A549 (cell line): Measurements from ENCODE around the gene SCAF8. TPM values are rescaled to one million over a fixed set of nuclear protein-coding genes. Genes with fewer than 3 reads are reported as not detected.

Experiments used
- ATAC-seq, 2 experiments: fragments of 200-7000 bp in 1 of 2; fragments of >200 bp in 1 of 2; cut with Nextera tagmentation in 1 of 2; cut with Tn5 transposase in 1 of 2; 3 replicates each; pipeline versions ENCODE4 v1.8.0 to v1.9.1; 2018 to 2020; ENCODE audit warnings: mild to moderate bottlenecking in 1 of 2, moderate library complexity in 1 of 2
- CTCF ChIA-PET: fragments of 300-600 bp; sonication (Branson Sonifier 250); formaldehyde crosslinking; extraction: SDS; loops from one replicate; lab custom pipeline; 2021; ENCODE audit warnings: antibody characterized with exemption, inconsistent platforms; lab: Yijun Ruan, JAX
- POLR2A ChIA-PET: fragments of 350-600 bp; formaldehyde crosslinking; extraction: SDS; loops from one replicate; lab custom pipeline; 2021; ENCODE audit warnings: antibody characterized with exemption, inconsistent platforms; lab: Yijun Ruan, JAX
- DNase-seq, 2 experiments: peaks; one replicate each; pipeline versions ENCODE4 v3.0.0 to v3.0.0-alpha.2; 2011 to 2016; ENCODE audit warnings: low read depth in 1 of 2, low spot score in 1 of 2
- FAIRE-seq: peaks from 2 replicates; lab custom pipeline; 2011; peaks lifted over from hg19 to GRCh38; lab: Jason Lieb, UNC
- H3K27ac ChIP-seq, 2 experiments: fragments of >200 bp; sonication (Bioruptor Twin); formaldehyde crosslinking; 3 replicates each; pipeline ENCODE4 v1.5.1; 2016 to 2017
- H3K4me1 ChIP-seq: fragments of >200 bp; sonication (Bioruptor Twin); formaldehyde crosslinking; 3 replicates; pipeline ENCODE4 v1.6.1; 2016
- H3K4me2 ChIP-seq: fragments of >200 bp; sonication (Bioruptor Twin); formaldehyde crosslinking; 3 replicates; pipeline ENCODE4 v1.6.1; 2016
- H3K4me3 ChIP-seq: fragments of >200 bp; sonication (Bioruptor Twin); formaldehyde crosslinking; 3 replicates; pipeline ENCODE4 v1.5.1; 2016
- H3K9me3 ChIP-seq: fragments of >200 bp; sonication (Bioruptor Twin); formaldehyde crosslinking; 3 replicates; pipeline ENCODE4 v1.6.1; 2016
- BCL3 ChIP-seq: fragments of >200 bp; sonication (Bioruptor Twin); formaldehyde crosslinking; IDR thresholded peaks from 3 replicates; pipeline ENCODE4 v1.6.1; 2016
- CBX2 ChIP-seq: fragments of 200-600 bp; sonication (generic); IDR thresholded peaks from 2 replicates; pipeline ENCODE4 v1.6.1; 2016; ENCODE audit warnings: low read depth, mild to moderate bottlenecking, borderline replicate concordance
- CBX8 ChIP-seq: fragments of 200-600 bp; sonication (generic); IDR thresholded peaks from 2 replicates; pipeline ENCODE4 v1.6.1; 2016
- EHF ChIP-seq: fragments of 250-450 bp; sonication (Bioruptor Pico); IDR thresholded peaks from 2 replicates; pipeline ENCODE4 v1.5.0; 2020; ENCODE audit warnings: mild to moderate bottlenecking
- EHMT2 ChIP-seq: fragments of 200-600 bp; sonication (generic); IDR thresholded peaks from 2 replicates; pipeline ENCODE4 v1.6.1; 2016; ENCODE audit warnings: antibody characterized with exemption, low read depth, mild to moderate bottlenecking, moderate library complexity
- ESRRA ChIP-seq: fragments of 150-350 bp; IDR thresholded peaks from 2 replicates; pipeline ENCODE4 v1.6.1; 2014; ENCODE audit warnings: mild to moderate bottlenecking, low read length, borderline replicate concordance
- FOSL2 ChIP-seq, 2 experiments: fragments of 450-650 bp in 1 of 2; fragments of >200 bp in 1 of 2; sonication (Bioruptor Twin) in 1 of 2; formaldehyde crosslinking; IDR thresholded peaks; 2 replicates each; pipeline versions ENCODE4 v1.5.0 to v1.6.1; 2016 to 2020; ENCODE audit warnings: mild to moderate bottlenecking in 1 of 2, moderate library complexity in 1 of 2
- GATA3 ChIP-seq: IDR thresholded peaks from 2 replicates; pipeline ENCODE4 v1.6.1; 2012; ENCODE audit warnings: borderline replicate concordance
- HDAC2 ChIP-seq: fragments of 200-600 bp; sonication (generic); IDR thresholded peaks from 2 replicates; pipeline ENCODE4 v1.6.1; 2016
- HEYL ChIP-seq: fragments of 250-450 bp; sonication (Bioruptor Pico); IDR thresholded peaks from 2 replicates; pipeline ENCODE4 v1.8.0; 2021; ENCODE audit warnings: mild to moderate bottlenecking, moderate library complexity
- HOXB5 ChIP-seq: fragments of 250-450 bp; sonication (Bioruptor Pico); IDR thresholded peaks from 2 replicates; pipeline ENCODE4 v1.5.0; 2020; ENCODE audit warnings: mild to moderate bottlenecking, moderate library complexity
- MAFK ChIP-seq: fragments of 450-650 bp; IDR thresholded peaks from 2 replicates; pipeline ENCODE4 v1.6.1; 2014; ENCODE audit not compliant: partially characterized antibody
- MAZ ChIP-seq: fragments of 150-350 bp; IDR thresholded peaks from 2 replicates; pipeline ENCODE4 v1.6.1; 2014; ENCODE audit warnings: antibody characterized with exemption, low read depth, low read length, borderline replicate concordance
- MYC ChIP-seq: IDR thresholded peaks from 2 replicates; pipeline ENCODE4 v1.6.1; 2012; ENCODE audit warnings: mild to moderate bottlenecking, inconsistent platforms, low read length, improper control_type of control experiment, borderline replicate concordance
- NFE2L2 ChIP-seq: fragments of 150-350 bp; conservative IDR thresholded peaks from 2 replicates; pipeline ENCODE4 v1.6.1; 2014; ENCODE audit warnings: low read length
- NPAS2 ChIP-seq: fragments of 250-450 bp; sonication (Bioruptor Pico); IDR thresholded peaks from 2 replicates; pipeline ENCODE4 v1.8.0; 2022; ENCODE audit warnings: mild to moderate bottlenecking, moderate library complexity, borderline replicate concordance
- NR3C1 ChIP-seq: fragments of >200 bp; sonication (Bioruptor Twin); formaldehyde crosslinking; IDR thresholded peaks from 3 replicates; pipeline ENCODE4 v1.6.1; 2017
- PHF8 ChIP-seq: fragments of 200-600 bp; sonication (generic); IDR thresholded peaks from 2 replicates; pipeline ENCODE4 v1.6.1; 2016; ENCODE audit warnings: low read depth, mild to moderate bottlenecking, antibody characterized with exemption, moderate library complexity, borderline replicate concordance
- POLR2A ChIP-seq: IDR thresholded peaks from 2 replicates; pipeline ENCODE4 v1.6.1; 2012; ENCODE audit warnings: mild to moderate bottlenecking, low read length
- RAD21 ChIP-seq, 2 experiments: fragments of >200 bp in 1 of 2; sonication (Bioruptor Twin) in 1 of 2; formaldehyde crosslinking in 1 of 2; IDR thresholded peaks in 1 of 2; conservative IDR thresholded peaks in 1 of 2; 2 replicates in 1 of 2; 3 replicates in 1 of 2; pipeline ENCODE4 v1.6.1; 2012 to 2018; ENCODE audit warnings: inconsistent platforms in 1 of 2
- RARB ChIP-seq: fragments of 250-450 bp; sonication (Bioruptor Pico); IDR thresholded peaks from 2 replicates; pipeline ENCODE4 v1.8.0; 2021; ENCODE audit warnings: mild to moderate bottlenecking, moderate library complexity
- RCOR1 ChIP-seq: fragments of 150-350 bp; IDR thresholded peaks from 2 replicates; pipeline ENCODE4 v1.6.1; 2014; ENCODE audit warnings: antibody characterized with exemption, low read length, low read depth
- RFX5 ChIP-seq: fragments of 450-650 bp; IDR thresholded peaks from 2 replicates; pipeline ENCODE4 v1.7.1; 2014; ENCODE audit warnings: antibody characterized with exemption, mild to moderate bottlenecking, moderate library complexity
- RNF2 ChIP-seq: fragments of 200-600 bp; sonication (generic); IDR thresholded peaks from 2 replicates; pipeline ENCODE4 v1.6.1; 2016; ENCODE audit warnings: low read depth, mild to moderate bottlenecking, antibody characterized with exemption, moderate library complexity, borderline replicate concordance
- TP53 ChIP-seq: fragments of 250-450 bp; sonication (Bioruptor Pico); IDR thresholded peaks from 2 replicates; pipeline ENCODE4 v1.5.0; 2021; ENCODE audit warnings: mild to moderate bottlenecking, moderate library complexity
- ZFP36 ChIP-seq: fragments of 450-650 bp; IDR thresholded peaks from 2 replicates; pipeline ENCODE4 v1.6.1; 2014; ENCODE audit warnings: borderline replicate concordance; ENCODE audit not compliant: partially characterized antibody
- WGBS: methylation state at CpG from one replicate; pipeline ENCODE4 v1.1.6; 2017; ENCODE audit errors: missing lambda C conversion rate; 5-methylcytosine and 5-hydroxymethylcytosine counted together
- polyA plus RNA-seq, 4 experiments: library from polyadenylated mRNA; depleted of rRNA in 3 of 4; stranded (reverse); fragments of >200 nt; fragmentation: RNase III in 1 of 4; extraction: RNeasy Plus Mini Kit Qiagen cat#74134 plus additional on column Dnase treatment in 1 of 4; gene quantifications; 2 replicates in 3 of 4; 3 replicates in 1 of 4; pipeline ENCODE4 v1.2.3, GENCODE V29; 2011 to 2017
- TF ChIP-seq, protein P1 (sequence below): fragments of >200 bp; sonication (Bioruptor Twin); formaldehyde crosslinking; IDR thresholded peaks from 3 replicates; pipeline ENCODE4 v1.5.1; 2016
- TF ChIP-seq, protein P2 (sequence below): fragments of 200-600 bp; sonication (generic); IDR thresholded peaks from 2 replicates; pipeline ENCODE4 v1.6.1; 2016; ENCODE audit warnings: antibody characterized with exemption, mild to moderate bottlenecking, moderate library complexity

Gene SCAF8
- polyA plus RNA-seq, 2 of the 4 experiments (the other 2 are of a cell fraction), result 13.4 to 27.3 TPM

- TF ChIP-seq HEYL (CRISPR knock-in tag) (no peak), MAFK (no peak), GATA3 (no peak), FOSL2 (IDR thresholded peaks at IDR 0.05) (no peak), FOSL2 (CRISPR knock-in tag; IDR thresholded peaks at IDR 0.05) (no peak), TP53 (CRISPR knock-in tag) (no peak), POLR2A (no peak), RARB (no peak), MYC (no peak), ZFP36 (no peak), CBX8 (no peak), RFX5 (no peak), EHMT2 (no peak), EHF (no peak), ESRRA (no peak), NFE2L2 (no peak), NR3C1 (no peak)
- TF ChIP-seq, all 56 proteins: peak for 0
- FAIRE-seq, result no peak
- Histone ChIP-seq H3K4me2 (no peak overlapping the region), H3K9me3 (no peaks in the 10 kb centered on the region), H3K27ac (no peak overlapping the region), H3K4me3 (no peak overlapping the region), H3K4me1 (no peaks in the 10 kb centered on the region)
- ATAC-seq, result no peak
- ChIA-PET POLR2A (no interaction called here), CTCF (interaction anchor here (1.0 to 1.1 kb wide), 2 partner anchors 23 to 154 kb away, joined by 3 to 5 read pairs; no protein-coding TSS in a partner anchor)
- 98% methylated on average over 1 of the region's 1 CpG for WGBS
- no peak for DNase-seq
These were observed 96.8 kb downstream of the SCAF8 start for GRCh38 chr6:154829970-154830369.

DNA sequence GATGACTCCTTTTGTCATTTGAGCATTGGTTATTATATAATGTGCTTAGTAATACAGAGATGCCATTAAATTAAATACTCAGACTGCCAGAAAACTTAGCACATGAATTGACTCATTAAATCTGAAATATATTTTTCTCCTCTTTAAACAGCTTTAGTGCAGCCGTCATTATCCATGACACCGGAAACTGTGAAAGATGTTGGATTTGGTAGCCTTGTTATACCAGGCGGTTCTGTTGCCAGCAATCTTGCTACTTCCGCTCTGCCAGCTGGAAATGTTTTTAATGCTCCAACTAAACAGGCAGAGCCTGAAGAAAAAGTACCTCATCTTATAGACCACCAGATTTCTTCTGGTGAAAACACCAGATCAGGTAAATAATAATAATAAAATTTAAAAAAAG, 97.6 kb downstream of the SCAF8 start:
- Histone ChIP-seq H3K4me2 (no peak overlapping the region), H3K27ac (no peak overlapping the region), H3K4me3 (no peak overlapping the region), H3K4me1 (no peaks in the 10 kb centered on the region), H3K9me3 (no peaks in the 10 kb centered on the region)
- CTCF ChIA-PET, result interaction anchor here (1.0 kb wide), 1 partner anchor 155 kb away, joined by 5 read pairs; no protein-coding TSS in a partner anchor
- POLR2A ChIA-PET, result no interaction called here
- FAIRE-seq, result no peak
- WGBS, result 98% methylated on average over 4 of the region's 4 CpGs
- no peak for DNase-seq
- TF ChIP-seq RAD21 (conservative IDR thresholded peaks at IDR 0.05 in 1 of 2, IDR thresholded peaks at IDR 0.05 in 1 of 2) (no peak), ZFP36 (no peak), NPAS2 (CRISPR knock-in tag) (no peak), TP53 (CRISPR knock-in tag) (no peak), PHF8 (no peak), RARB (no peak), HDAC2 (no peak), NFE2L2 (no peak), RCOR1 (no peak), EHMT2 (no peak), MAZ (no peak), RNF2 (no peak), BCL3 (no peak), CBX2 (no peak), HOXB5 (CRISPR knock-in tag) (no peak)
- TF ChIP-seq, protein P1, sequence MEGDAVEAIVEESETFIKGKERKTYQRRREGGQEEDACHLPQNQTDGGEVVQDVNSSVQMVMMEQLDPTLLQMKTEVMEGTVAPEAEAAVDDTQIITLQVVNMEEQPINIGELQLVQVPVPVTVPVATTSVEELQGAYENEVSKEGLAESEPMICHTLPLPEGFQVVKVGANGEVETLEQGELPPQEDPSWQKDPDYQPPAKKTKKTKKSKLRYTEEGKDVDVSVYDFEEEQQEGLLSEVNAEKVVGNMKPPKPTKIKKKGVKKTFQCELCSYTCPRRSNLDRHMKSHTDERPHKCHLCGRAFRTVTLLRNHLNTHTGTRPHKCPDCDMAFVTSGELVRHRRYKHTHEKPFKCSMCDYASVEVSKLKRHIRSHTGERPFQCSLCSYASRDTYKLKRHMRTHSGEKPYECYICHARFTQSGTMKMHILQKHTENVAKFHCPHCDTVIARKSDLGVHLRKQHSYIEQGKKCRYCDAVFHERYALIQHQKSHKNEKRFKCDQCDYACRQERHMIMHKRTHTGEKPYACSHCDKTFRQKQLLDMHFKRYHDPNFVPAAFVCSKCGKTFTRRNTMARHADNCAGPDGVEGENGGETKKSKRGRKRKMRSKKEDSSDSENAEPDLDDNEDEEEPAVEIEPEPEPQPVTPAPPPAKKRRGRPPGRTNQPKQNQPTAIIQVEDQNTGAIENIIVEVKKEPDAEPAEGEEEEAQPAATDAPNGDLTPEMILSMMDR, result no peak
- TF ChIP-seq, protein P2, sequence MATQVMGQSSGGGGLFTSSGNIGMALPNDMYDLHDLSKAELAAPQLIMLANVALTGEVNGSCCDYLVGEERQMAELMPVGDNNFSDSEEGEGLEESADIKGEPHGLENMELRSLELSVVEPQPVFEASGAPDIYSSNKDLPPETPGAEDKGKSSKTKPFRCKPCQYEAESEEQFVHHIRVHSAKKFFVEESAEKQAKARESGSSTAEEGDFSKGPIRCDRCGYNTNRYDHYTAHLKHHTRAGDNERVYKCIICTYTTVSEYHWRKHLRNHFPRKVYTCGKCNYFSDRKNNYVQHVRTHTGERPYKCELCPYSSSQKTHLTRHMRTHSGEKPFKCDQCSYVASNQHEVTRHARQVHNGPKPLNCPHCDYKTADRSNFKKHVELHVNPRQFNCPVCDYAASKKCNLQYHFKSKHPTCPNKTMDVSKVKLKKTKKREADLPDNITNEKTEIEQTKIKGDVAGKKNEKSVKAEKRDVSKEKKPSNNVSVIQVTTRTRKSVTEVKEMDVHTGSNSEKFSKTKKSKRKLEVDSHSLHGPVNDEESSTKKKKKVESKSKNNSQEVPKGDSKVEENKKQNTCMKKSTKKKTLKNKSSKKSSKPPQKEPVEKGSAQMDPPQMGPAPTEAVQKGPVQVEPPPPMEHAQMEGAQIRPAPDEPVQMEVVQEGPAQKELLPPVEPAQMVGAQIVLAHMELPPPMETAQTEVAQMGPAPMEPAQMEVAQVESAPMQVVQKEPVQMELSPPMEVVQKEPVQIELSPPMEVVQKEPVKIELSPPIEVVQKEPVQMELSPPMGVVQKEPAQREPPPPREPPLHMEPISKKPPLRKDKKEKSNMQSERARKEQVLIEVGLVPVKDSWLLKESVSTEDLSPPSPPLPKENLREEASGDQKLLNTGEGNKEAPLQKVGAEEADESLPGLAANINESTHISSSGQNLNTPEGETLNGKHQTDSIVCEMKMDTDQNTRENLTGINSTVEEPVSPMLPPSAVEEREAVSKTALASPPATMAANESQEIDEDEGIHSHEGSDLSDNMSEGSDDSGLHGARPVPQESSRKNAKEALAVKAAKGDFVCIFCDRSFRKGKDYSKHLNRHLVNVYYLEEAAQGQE, result no peak
- TF ChIP-seq, all 56 proteins: peak for 0
- no peak for ATAC-seq
